ENCODE measurements around the gene PHACTR4.
A peak's percentile ranks its signal among the peaks of the same experiment; 100 is the strongest.

GRCh38 chr1:28412731-28413130 lies 43.2 kb downstream of the PHACTR4 start:
- TF ChIP-seq CTCF (IDR thresholded peaks at IDR 0.05 in 2 of 3, conservative IDR thresholded peaks at IDR 0.05 in 1 of 3; ENCODE audit: insufficient read depth in 2 of 3, low read depth in 1 of 3, low read length in 3 of 3): peak; percentile 45 to 76 (median 64); a peak in 5 of 6 replicates
- no peak for TF ChIP-seq GTF3C2 (IDR thresholded peaks at IDR 0.05; ENCODE audit: borderline replicate concordance, extremely low read depth, insufficient read length)
- no peak for TF ChIP-seq ZNF449 (CRISPR knock-in tag; IDR thresholded peaks at IDR 0.05)
- TF ChIP-seq JUND (IDR thresholded peaks at IDR 0.05; ENCODE audit: borderline replicate concordance, low read depth, low read length): peak; percentile 36; the same call in 1 of the 2 replicates
- TF ChIP-seq JUND (tag; IDR thresholded peaks at IDR 0.05; ENCODE audit: borderline replicate concordance, low read depth, low read length): peak; percentile 33; the same call in 1 of the 3 replicates
- peak; percentile 95 for TF ChIP-seq ZNF766 (CRISPR knock-in tag; conservative IDR thresholded peaks at IDR 0.05)
- no peak for TF ChIP-seq TCF15 (CRISPR knock-in tag; IDR thresholded peaks at IDR 0.05)
- TF ChIP-seq ZBTB8A (IDR thresholded peaks at IDR 0.05; ENCODE audit: partially characterized antibody): no peak
- no peak for TF ChIP-seq NR3C1 (CRISPR knock-in tag; IDR thresholded peaks at IDR 0.05)

All from K562 (cell line).